Measurements from ENCODE around the gene GALC.
A peak's percentile ranks its signal among the peaks of the same experiment; 100 is the strongest.

The GALC gene

GRCh38 chr14:87994974-87995373 is 2.0 kb upstream of the GALC start:
- no peaks in the 10 kb centered on the region for H3K27me3 ChIP-seq (ENCODE audit: insufficient read depth, poor library complexity, severe bottlenecking)
- no peak overlapping the region for H3K4me3 ChIP-seq (replicated peaks; ENCODE audit: insufficient read depth, low read length)
- DNase-seq (ENCODE audit: low read depth in 1 of 2, low spot score in 1 of 2) = peak in 1 of 2 experiments; percentile 34
- TF ChIP-seq, protein P1, sequence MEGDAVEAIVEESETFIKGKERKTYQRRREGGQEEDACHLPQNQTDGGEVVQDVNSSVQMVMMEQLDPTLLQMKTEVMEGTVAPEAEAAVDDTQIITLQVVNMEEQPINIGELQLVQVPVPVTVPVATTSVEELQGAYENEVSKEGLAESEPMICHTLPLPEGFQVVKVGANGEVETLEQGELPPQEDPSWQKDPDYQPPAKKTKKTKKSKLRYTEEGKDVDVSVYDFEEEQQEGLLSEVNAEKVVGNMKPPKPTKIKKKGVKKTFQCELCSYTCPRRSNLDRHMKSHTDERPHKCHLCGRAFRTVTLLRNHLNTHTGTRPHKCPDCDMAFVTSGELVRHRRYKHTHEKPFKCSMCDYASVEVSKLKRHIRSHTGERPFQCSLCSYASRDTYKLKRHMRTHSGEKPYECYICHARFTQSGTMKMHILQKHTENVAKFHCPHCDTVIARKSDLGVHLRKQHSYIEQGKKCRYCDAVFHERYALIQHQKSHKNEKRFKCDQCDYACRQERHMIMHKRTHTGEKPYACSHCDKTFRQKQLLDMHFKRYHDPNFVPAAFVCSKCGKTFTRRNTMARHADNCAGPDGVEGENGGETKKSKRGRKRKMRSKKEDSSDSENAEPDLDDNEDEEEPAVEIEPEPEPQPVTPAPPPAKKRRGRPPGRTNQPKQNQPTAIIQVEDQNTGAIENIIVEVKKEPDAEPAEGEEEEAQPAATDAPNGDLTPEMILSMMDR (IDR thresholded peaks at IDR 0.05; ENCODE audit: insufficient read depth, low read length) = no peak
- TF ChIP-seq POLR2AphosphoS5 (IDR thresholded peaks at IDR 0.05; ENCODE audit: low read depth) = no peak
- TF ChIP-seq SPI1 (IDR thresholded peaks at IDR 0.05; ENCODE audit: borderline replicate concordance, low read depth) = no peak
- no peak for TF ChIP-seq GABPA (IDR thresholded peaks at IDR 0.05; ENCODE audit: low read depth)
- TF ChIP-seq, protein P2, sequence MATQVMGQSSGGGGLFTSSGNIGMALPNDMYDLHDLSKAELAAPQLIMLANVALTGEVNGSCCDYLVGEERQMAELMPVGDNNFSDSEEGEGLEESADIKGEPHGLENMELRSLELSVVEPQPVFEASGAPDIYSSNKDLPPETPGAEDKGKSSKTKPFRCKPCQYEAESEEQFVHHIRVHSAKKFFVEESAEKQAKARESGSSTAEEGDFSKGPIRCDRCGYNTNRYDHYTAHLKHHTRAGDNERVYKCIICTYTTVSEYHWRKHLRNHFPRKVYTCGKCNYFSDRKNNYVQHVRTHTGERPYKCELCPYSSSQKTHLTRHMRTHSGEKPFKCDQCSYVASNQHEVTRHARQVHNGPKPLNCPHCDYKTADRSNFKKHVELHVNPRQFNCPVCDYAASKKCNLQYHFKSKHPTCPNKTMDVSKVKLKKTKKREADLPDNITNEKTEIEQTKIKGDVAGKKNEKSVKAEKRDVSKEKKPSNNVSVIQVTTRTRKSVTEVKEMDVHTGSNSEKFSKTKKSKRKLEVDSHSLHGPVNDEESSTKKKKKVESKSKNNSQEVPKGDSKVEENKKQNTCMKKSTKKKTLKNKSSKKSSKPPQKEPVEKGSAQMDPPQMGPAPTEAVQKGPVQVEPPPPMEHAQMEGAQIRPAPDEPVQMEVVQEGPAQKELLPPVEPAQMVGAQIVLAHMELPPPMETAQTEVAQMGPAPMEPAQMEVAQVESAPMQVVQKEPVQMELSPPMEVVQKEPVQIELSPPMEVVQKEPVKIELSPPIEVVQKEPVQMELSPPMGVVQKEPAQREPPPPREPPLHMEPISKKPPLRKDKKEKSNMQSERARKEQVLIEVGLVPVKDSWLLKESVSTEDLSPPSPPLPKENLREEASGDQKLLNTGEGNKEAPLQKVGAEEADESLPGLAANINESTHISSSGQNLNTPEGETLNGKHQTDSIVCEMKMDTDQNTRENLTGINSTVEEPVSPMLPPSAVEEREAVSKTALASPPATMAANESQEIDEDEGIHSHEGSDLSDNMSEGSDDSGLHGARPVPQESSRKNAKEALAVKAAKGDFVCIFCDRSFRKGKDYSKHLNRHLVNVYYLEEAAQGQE (IDR thresholded peaks at IDR 0.05; ENCODE audit: insufficient replicate concordance, low read depth) = no peak
- H3K27ac ChIP-seq (replicated peaks) = peak overlapping the region; percentile 68

GRCh38 chr14:87992346-87992717 is 650 bp downstream of the GALC start:
- peak overlapping the region; percentile 41; the same call in 1 of the 2 replicates for H3K4me3 ChIP-seq (replicated peaks; ENCODE audit: insufficient read depth, low read length)
- H3K27ac ChIP-seq (replicated peaks) = peak overlapping the region; percentile 67
- TF ChIP-seq SPI1 (IDR thresholded peaks at IDR 0.05; ENCODE audit: borderline replicate concordance, low read depth) (no peak), POLR2AphosphoS5 (IDR thresholded peaks at IDR 0.05; ENCODE audit: low read depth) (no peak), GABPA (IDR thresholded peaks at IDR 0.05; ENCODE audit: low read depth) (no peak)
- TF ChIP-seq, protein P1 (IDR thresholded peaks at IDR 0.05; ENCODE audit: insufficient read depth, low read length) = no peak
- TF ChIP-seq, protein P2 (IDR thresholded peaks at IDR 0.05; ENCODE audit: insufficient replicate concordance, low read depth) = no peak
- DNase-seq (ENCODE audit: low read depth in 1 of 2, low spot score in 1 of 2) = no peak
- no peaks in the 10 kb centered on the region for H3K27me3 ChIP-seq (ENCODE audit: insufficient read depth, poor library complexity, severe bottlenecking)

- Histone ChIP-seq H3K4me3 (replicated peaks; ENCODE audit: insufficient read depth, low read length) (no peak overlapping the region), H3K27me3 (ENCODE audit: insufficient read depth, poor library complexity, severe bottlenecking) (no peaks in the 10 kb centered on the region), H3K27ac (replicated peaks) (no peak overlapping the region)
- TF ChIP-seq, protein P1 (IDR thresholded peaks at IDR 0.05; ENCODE audit: insufficient read depth, low read length) = no peak
- DNase-seq (ENCODE audit: low read depth in 1 of 2, low spot score in 1 of 2) = no peak
Observed at GRCh38 chr14:87990682-87991081, 2.3 kb downstream of the GALC start.

DNA sequence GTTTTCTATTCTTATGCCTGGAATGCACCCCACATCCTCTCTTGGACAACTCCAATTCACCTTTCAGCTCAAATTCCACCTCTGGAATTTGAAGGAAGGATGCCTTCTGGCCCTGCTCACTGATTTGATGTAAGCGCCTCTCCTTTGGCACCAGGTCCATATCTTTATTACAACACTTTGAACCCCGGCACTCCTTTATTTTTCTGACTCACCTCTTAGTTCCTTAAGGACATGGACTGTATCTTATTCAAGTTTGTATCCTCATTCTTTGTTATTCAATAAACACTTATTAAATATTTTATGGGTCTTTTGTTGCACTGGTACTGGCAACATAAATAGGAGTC is 3.1 kb downstream of the GALC start:
- no peak for DNase-seq (ENCODE audit: low read depth in 1 of 2, low spot score in 1 of 2)
- no peak overlapping the region for H3K4me3 ChIP-seq (replicated peaks; ENCODE audit: insufficient read depth, low read length)
- no peaks in the 10 kb centered on the region for H3K27me3 ChIP-seq (ENCODE audit: insufficient read depth, poor library complexity, severe bottlenecking)
- no peak overlapping the region for H3K27ac ChIP-seq (replicated peaks)
- TF ChIP-seq, protein P1 (IDR thresholded peaks at IDR 0.05; ENCODE audit: insufficient read depth, low read length) = no peak
- TF ChIP-seq SPI1 (IDR thresholded peaks at IDR 0.05; ENCODE audit: borderline replicate concordance, low read depth) = no peak

Measured in HL-60 (cell line).